SK-N-SH treated with all-trans-retinoic acid at 6 μM for 48 hours (cell line): ENCODE results near the gene SPRY1.

Source experiments
- ATAC-seq: fragments of 200-7000 bp; cut with Tn5 transposase; 3 replicates; pipeline ENCODE4 v1.9.1; 2020; ENCODE audit warnings: mild to moderate bottlenecking, moderate library complexity
- ARNTL ChIP-seq: fragments of 450-650 bp; formaldehyde crosslinking; IDR thresholded peaks from 2 replicates; pipeline ENCODE4 v1.5.0; 2020; ENCODE audit warnings: low read depth, mild to moderate bottlenecking, moderate library complexity, borderline replicate concordance
- BACH2 ChIP-seq: fragments of 250-450 bp; sonication (Bioruptor Pico); IDR thresholded peaks from 2 replicates; pipeline ENCODE4 v1.9.0; 2021; ENCODE audit warnings: mild to moderate bottlenecking, borderline replicate concordance
- CREB5 ChIP-seq: fragments of 250-450 bp; sonication (Bioruptor Pico); IDR thresholded peaks from 2 replicates; pipeline ENCODE4 v1.5.1; 2020; ENCODE audit warnings: low read depth, mild to moderate bottlenecking, moderate library complexity
- CSDC2 ChIP-seq: fragments of 250-450 bp; sonication (Bioruptor Pico); IDR thresholded peaks from 2 replicates; pipeline ENCODE4 v1.5.0; 2020; ENCODE audit warnings: mild to moderate bottlenecking, moderate library complexity
- CSRNP3 ChIP-seq: fragments of 250-450 bp; sonication (Bioruptor Pico); IDR thresholded peaks from 2 replicates; pipeline ENCODE4 v1.5.1; 2021; ENCODE audit warnings: mild to moderate bottlenecking, moderate library complexity
- ESRRG ChIP-seq: fragments of 250-450 bp; sonication (Bioruptor Pico); IDR thresholded peaks from 2 replicates; pipeline ENCODE4 v1.6.1; 2021; ENCODE audit warnings: mild to moderate bottlenecking
- GLIS3 ChIP-seq: fragments of 250-450 bp; sonication (Bioruptor Pico); IDR thresholded peaks from 2 replicates; pipeline ENCODE4 v1.5.0; 2020; ENCODE audit warnings: mild to moderate bottlenecking, moderate library complexity
- ISL1 ChIP-seq: fragments of 250-450 bp; sonication (Bioruptor Pico); IDR thresholded peaks from 2 replicates; pipeline ENCODE4 v2.1.2; 2022; ENCODE audit warnings: mild to moderate bottlenecking, moderate library complexity
- OSR1 ChIP-seq: fragments of 250-450 bp; sonication (Bioruptor Pico); IDR thresholded peaks from 2 replicates; pipeline ENCODE4 v1.8.0; 2022; ENCODE audit warnings: moderate library complexity, mild to moderate bottlenecking, inconsistent platforms
- PATZ1 ChIP-seq: fragments of 250-450 bp; sonication (Bioruptor Pico); IDR thresholded peaks from 2 replicates; pipeline ENCODE4 v1.8.0; 2020; ENCODE audit warnings: mild to moderate bottlenecking, moderate library complexity, borderline replicate concordance
- POU6F1 ChIP-seq: fragments of 250-450 bp; sonication (Bioruptor Pico); IDR thresholded peaks from 2 replicates; pipeline ENCODE4 v1.8.0; 2021; ENCODE audit warnings: low read depth, mild to moderate bottlenecking, moderate library complexity, borderline replicate concordance
- PPARA ChIP-seq: fragments of 250-450 bp; sonication (Bioruptor Pico); IDR thresholded peaks from 2 replicates; pipeline ENCODE4 v1.5.0; 2020; ENCODE audit warnings: mild to moderate bottlenecking, borderline replicate concordance
- RARB ChIP-seq: fragments of 250-450 bp; sonication (Bioruptor Pico); IDR thresholded peaks from 2 replicates; pipeline ENCODE4 v1.8.0; 2021; ENCODE audit warnings: mild to moderate bottlenecking, moderate library complexity
- SNAI2 ChIP-seq: fragments of 250-450 bp; sonication (Bioruptor Pico); IDR thresholded peaks from 2 replicates; pipeline ENCODE4 v1.5.0; 2020; ENCODE audit warnings: mild to moderate bottlenecking, moderate library complexity
- TCF4 ChIP-seq: fragments of 250-450 bp; sonication (Bioruptor Pico); IDR thresholded peaks from 2 replicates; pipeline ENCODE4 v1.8.0; 2021; ENCODE audit warnings: mild to moderate bottlenecking, moderate library complexity, borderline replicate concordance
- TOX ChIP-seq: fragments of 250-450 bp; sonication (Bioruptor Pico); IDR thresholded peaks from 2 replicates; pipeline ENCODE4 v1.8.0; 2021; ENCODE audit warnings: mild to moderate bottlenecking, moderate library complexity, borderline replicate concordance
- TSHZ2 ChIP-seq: fragments of 250-450 bp; sonication (Bioruptor Pico); IDR thresholded peaks from 2 replicates; pipeline ENCODE4 v1.5.0; 2020; ENCODE audit warnings: mild to moderate bottlenecking, moderate library complexity
- ZC3H10 ChIP-seq: fragments of 250-450 bp; sonication (Bioruptor Pico); IDR thresholded peaks from 2 replicates; pipeline ENCODE4 v1.5.1; 2021; ENCODE audit warnings: mild to moderate bottlenecking, moderate library complexity
- ZFP3 ChIP-seq: fragments of 250-450 bp; sonication (Bioruptor Pico); IDR thresholded peaks from 2 replicates; pipeline ENCODE4 v1.5.0; 2020; ENCODE audit warnings: mild to moderate bottlenecking, moderate library complexity
- ZFP30 ChIP-seq: fragments of 450-650 bp; formaldehyde crosslinking; IDR thresholded peaks from 2 replicates; pipeline ENCODE4 v1.5.0; 2022; ENCODE audit warnings: mild to moderate bottlenecking, moderate library complexity
- ZNF565 ChIP-seq: fragments of 450-650 bp; formaldehyde crosslinking; conservative IDR thresholded peaks from 2 replicates; pipeline ENCODE4 v1.5.0; 2020; ENCODE audit warnings: low read depth, mild to moderate bottlenecking, moderate library complexity
- ZNF70 ChIP-seq: fragments of 450-650 bp; formaldehyde crosslinking; IDR thresholded peaks from 2 replicates; pipeline ENCODE4 v1.5.0; 2020; ENCODE audit warnings: mild to moderate bottlenecking, moderate library complexity
- ZNF8 ChIP-seq: fragments of 450-650 bp; formaldehyde crosslinking; IDR thresholded peaks from 2 replicates; pipeline ENCODE4 v1.5.0; 2020; ENCODE audit warnings: mild to moderate bottlenecking, moderate library complexity

SPRY1 gene

GRCh38 chr4:123449780-123450179, 53.2 kb downstream of the SPRY1 start:
- TF ChIP-seq CSDC2 (CRISPR knock-in tag): no peak
- TF ChIP-seq ARNTL (CRISPR knock-in tag): no peak
- TF ChIP-seq ISL1: no peak
- TF ChIP-seq ZNF565: no peak
- no peak for TF ChIP-seq ZNF8 (CRISPR knock-in tag)
- no peak for TF ChIP-seq TCF4 (CRISPR knock-in tag)
- TF ChIP-seq GLIS3 (CRISPR knock-in tag): no peak
- no peak for TF ChIP-seq SNAI2
- no peak for TF ChIP-seq ZFP3
- ATAC-seq: no peak

GRCh38 chr4:123450393-123450792, 53.8 kb downstream of the SPRY1 start:
- TF ChIP-seq CSRNP3 (CRISPR knock-in tag) (no peak), ZFP3 (no peak), ZFP30 (CRISPR knock-in tag) (no peak), OSR1 (CRISPR knock-in tag) (no peak), TCF4 (CRISPR knock-in tag) (no peak), TSHZ2 (CRISPR knock-in tag) (no peak), ISL1 (no peak), ARNTL (CRISPR knock-in tag) (no peak), POU6F1 (CRISPR knock-in tag) (no peak), GLIS3 (CRISPR knock-in tag) (no peak), CREB5 (CRISPR knock-in tag) (no peak), CSDC2 (CRISPR knock-in tag) (no peak), ESRRG (CRISPR knock-in tag) (no peak), RARB (CRISPR knock-in tag) (no peak), ZNF8 (CRISPR knock-in tag) (no peak), ZC3H10 (CRISPR knock-in tag) (no peak)
- no peak for ATAC-seq

- peak; percentile 89 for ATAC-seq
- TF ChIP-seq TCF4 (CRISPR knock-in tag) (peak; percentile 83), ISL1 (peak; percentile 65), SNAI2 (no peak)
These were observed 56.0 kb downstream of the SPRY1 start for GRCh38 chr4:123452616-123453015.

- ATAC-seq: peak; percentile 58; the same call in 2 of the 3 replicates
- TF ChIP-seq CSDC2 (CRISPR knock-in tag): no peak
- TF ChIP-seq POU6F1 (CRISPR knock-in tag): no peak
- TF ChIP-seq BACH2: no peak
- TF ChIP-seq PATZ1 (CRISPR knock-in tag): no peak
- no peak for TF ChIP-seq ARNTL (CRISPR knock-in tag)
- no peak for TF ChIP-seq TCF4 (CRISPR knock-in tag)
- no peak for TF ChIP-seq SNAI2
- no peak for TF ChIP-seq PPARA (CRISPR knock-in tag)
- no peak for TF ChIP-seq ZNF565
- TF ChIP-seq ZNF8 (CRISPR knock-in tag): no peak
- TF ChIP-seq TOX: no peak
- no peak for TF ChIP-seq ZNF70 (CRISPR knock-in tag)
These were observed 56.6 kb downstream of the SPRY1 start for GRCh38 chr4:123453061-123453680.
